Measurements from ENCODE around the gene ACAT1.

GRCh38 chr11:108144615-108145014, 23.2 kb downstream of the ACAT1 start:
- TF ChIP-seq, protein P1, sequence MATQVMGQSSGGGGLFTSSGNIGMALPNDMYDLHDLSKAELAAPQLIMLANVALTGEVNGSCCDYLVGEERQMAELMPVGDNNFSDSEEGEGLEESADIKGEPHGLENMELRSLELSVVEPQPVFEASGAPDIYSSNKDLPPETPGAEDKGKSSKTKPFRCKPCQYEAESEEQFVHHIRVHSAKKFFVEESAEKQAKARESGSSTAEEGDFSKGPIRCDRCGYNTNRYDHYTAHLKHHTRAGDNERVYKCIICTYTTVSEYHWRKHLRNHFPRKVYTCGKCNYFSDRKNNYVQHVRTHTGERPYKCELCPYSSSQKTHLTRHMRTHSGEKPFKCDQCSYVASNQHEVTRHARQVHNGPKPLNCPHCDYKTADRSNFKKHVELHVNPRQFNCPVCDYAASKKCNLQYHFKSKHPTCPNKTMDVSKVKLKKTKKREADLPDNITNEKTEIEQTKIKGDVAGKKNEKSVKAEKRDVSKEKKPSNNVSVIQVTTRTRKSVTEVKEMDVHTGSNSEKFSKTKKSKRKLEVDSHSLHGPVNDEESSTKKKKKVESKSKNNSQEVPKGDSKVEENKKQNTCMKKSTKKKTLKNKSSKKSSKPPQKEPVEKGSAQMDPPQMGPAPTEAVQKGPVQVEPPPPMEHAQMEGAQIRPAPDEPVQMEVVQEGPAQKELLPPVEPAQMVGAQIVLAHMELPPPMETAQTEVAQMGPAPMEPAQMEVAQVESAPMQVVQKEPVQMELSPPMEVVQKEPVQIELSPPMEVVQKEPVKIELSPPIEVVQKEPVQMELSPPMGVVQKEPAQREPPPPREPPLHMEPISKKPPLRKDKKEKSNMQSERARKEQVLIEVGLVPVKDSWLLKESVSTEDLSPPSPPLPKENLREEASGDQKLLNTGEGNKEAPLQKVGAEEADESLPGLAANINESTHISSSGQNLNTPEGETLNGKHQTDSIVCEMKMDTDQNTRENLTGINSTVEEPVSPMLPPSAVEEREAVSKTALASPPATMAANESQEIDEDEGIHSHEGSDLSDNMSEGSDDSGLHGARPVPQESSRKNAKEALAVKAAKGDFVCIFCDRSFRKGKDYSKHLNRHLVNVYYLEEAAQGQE (IDR thresholded peaks at IDR 0.05; ENCODE audit: insufficient read depth in 1 of 2, low read depth in 2 of 2, low read length in 1 of 2): no peak
- TF ChIP-seq POLR2AphosphoS5 (IDR thresholded peaks at IDR 0.05; ENCODE audit: low read depth, low read length): no peak
- TF ChIP-seq CTCF (IDR thresholded peaks at IDR 0.05): no peak
- TF ChIP-seq TCF7L2 (IDR thresholded peaks at IDR 0.05; ENCODE audit: low read depth, low read length): no peak

Data from Panc1 (cell line).